G401 (cell line): ENCODE data around the gene FKBP10. TPM values are rescaled to one million over a fixed set of nuclear protein-coding genes. Genes with fewer than 3 reads are reported as not detected.

ENCODE experiments used
- DNase-seq: peaks from one replicate; pipeline ENCODE4 v3.0.0-alpha.2; 2015; ENCODE audit warnings: low spot score
- in situ Hi-C: cut with HindIII; loops from 2 replicates; pipeline ENCODE4 v1.10.0; 2016; ENCODE audit warnings: low sequenced_read_pairs, mixed read lengths
- total RNA-seq: library from RNA; depleted of rRNA; stranded (reverse); fragments of >200 nt; shearing (Covaris generic); gene quantifications from 2 replicates; pipeline ENCODE4 v1.2.3, GENCODE V29; 2014

The FKBP10 gene
- total RNA-seq, 1 experiment from 2014 or later = 220 TPM

GRCh38 chr17:41781404-41782110, 31.2 kb upstream of the FKBP10 start:
- in situ Hi-C loops = no loop called here

GRCh38 chr17:41782142-41782541, 30.7 kb upstream of the FKBP10 start:
- peak; percentile 58 for DNase-seq
- in situ Hi-C loops = no loop called here

More at GRCh38 chr17:41781404-41782110, 31.2 kb upstream of the FKBP10 start:
- DNase-seq = no peak

GRCh38 chr17:41784207-41784744, 28.5 kb upstream of the FKBP10 start:
- in situ Hi-C loops = no loop called here
- DNase-seq = peak; percentile 43

GRCh38 chr17:41785091-41785858, 27.5 kb upstream of the FKBP10 start:
- in situ Hi-C loops = no loop called here
- peak; percentile 49 for DNase-seq

- DNase-seq = peak; percentile 14
- in situ Hi-C loops = no loop called here
These were observed 27.0 kb upstream of the FKBP10 start for GRCh38 chr17:41785859-41786226.

- in situ Hi-C loops = no loop called here
- DNase-seq = peak; percentile 100
These were observed 26.4 kb upstream of the FKBP10 start, which contains the start of gene JUP for GRCh38 chr17:41786227-41787020. TSS of gene JUP (minus strand) at chr17:41786711. CDS start at chr17:41771854, 14,857 bp downstream.

GRCh38 chr17:41787021-41787418, 25.8 kb upstream of the FKBP10 start:
- in situ Hi-C loops = no loop called here
- DNase-seq = no peak

GRCh38 chr17:41792845-41793783, 19.7 kb upstream of the FKBP10 start:
- in situ Hi-C loops = no loop called here
- DNase-seq = no peak

GRCh38 chr17:41793784-41794539, 18.8 kb upstream of the FKBP10 start:
- no peak for DNase-seq
- in situ Hi-C loops = no loop called here

- no peak for DNase-seq
- in situ Hi-C loops = no loop called here
These were observed 18.2 kb upstream of the FKBP10 start for GRCh38 chr17:41794540-41794975.

GRCh38 chr17:41796121-41796895, 16.5 kb upstream of the FKBP10 start:
- in situ Hi-C loops = no loop called here
- no peak for DNase-seq

GRCh38 chr17:41797377-41797776, 15.4 kb upstream of the FKBP10 start:
- DNase-seq = no peak
- in situ Hi-C loops = no loop called here

GRCh38 chr17:41799366-41799765, 13.4 kb upstream of the FKBP10 start:
- no peak for DNase-seq
- in situ Hi-C loops = no loop called here

GRCh38 chr17:41800601-41801373, 12.0 kb upstream of the FKBP10 start:
- no peak for DNase-seq
- in situ Hi-C loops = loop anchor here (10.0 kb wide), 1 partner anchor 154 kb away; no protein-coding TSS in a partner anchor

- DNase-seq = peak; percentile 83
- in situ Hi-C loops = loop anchor here (10.0 kb wide), 1 partner anchor 153 kb away; no protein-coding TSS in a partner anchor
These were observed 11.2 kb upstream of the FKBP10 start for GRCh38 chr17:41801374-41802271.
